Lung (tissue), 12 donors: Measurements from ENCODE around the gene PATJ. TPM values are rescaled to one million over a fixed set of nuclear protein-coding genes. Genes with fewer than 3 reads are reported as not detected.
"Not testable (repeated sequence)": the region's sequence is repeated elsewhere in the genome, so short reads cannot be mapped to it uniquely, and the experiment has no call there.

Experiments used
- ATAC-seq: fragments of 200-7000 bp; cut with Tn5 transposase; one replicate; pipeline ENCODE4 v1.9.1; 2020; ENCODE audit warnings: moderate number of reproducible peaks; ENCODE audit not compliant: insufficient read depth, low FRiP score
- DNase-seq, 3 donors: peaks; one replicate each; pipeline ENCODE4 v3.0.0-alpha.2; 2013 to 2017
- H3K27ac ChIP-seq, 2 donors: one replicate each; pipeline ENCODE4 v1.5.1; 2013; ENCODE audit warnings: mild to moderate bottlenecking in 2 of 2, moderate library complexity in 2 of 2, control low read depth in 1 of 2, inconsistent platforms in 1 of 2, low read depth in 1 of 2, low read length in 1 of 2
- H3K27me3 ChIP-seq, 3 donors: one replicate each; pipeline ENCODE4 v1.5.1; 2013; ENCODE audit warnings: low read length in 2 of 3; ENCODE audit not compliant: control insufficient read depth in 3 of 3, insufficient read depth in 3 of 3
- H3K36me3 ChIP-seq, 4 donors: one replicate each; pipeline ENCODE4 v1.5.1; 2013; ENCODE audit warnings: low read length in 4 of 4, mild to moderate bottlenecking in 1 of 4, moderate library complexity in 1 of 4; ENCODE audit not compliant: control insufficient read depth in 4 of 4, insufficient read depth in 4 of 4
- H3K4me1 ChIP-seq, 5 donors: one replicate each; pipeline ENCODE4 v1.5.1; 2013; ENCODE audit warnings: low read length in 5 of 5, mild to moderate bottlenecking in 2 of 5, moderate library complexity in 1 of 5; ENCODE audit not compliant: control insufficient read depth in 5 of 5, insufficient read depth in 5 of 5
- H3K4me3 ChIP-seq: one replicate; pipeline ENCODE4 v1.5.1; 2013; ENCODE audit warnings: mild to moderate bottlenecking, control low read depth, moderate library complexity
- H3K9ac ChIP-seq, 2 donors: one replicate each; pipeline ENCODE4 v1.5.1; 2013; ENCODE audit warnings: low read length in 2 of 2, control low read depth in 1 of 2; ENCODE audit not compliant: insufficient read depth in 1 of 2
- H3K9me3 ChIP-seq, 4 donors: one replicate each; pipeline ENCODE4 v1.5.1; 2013; ENCODE audit warnings: low read length in 3 of 4, mild to moderate bottlenecking in 1 of 4, moderate library complexity in 1 of 4; ENCODE audit not compliant: control insufficient read depth in 4 of 4, insufficient read depth in 3 of 4
- WGBS, 2 donors: extraction: QIAGEN DNeasy Blood & Tissue Kit; methylation state at CpG; one replicate each; pipeline ENCODE4 v1.1.7; 2013; 5-methylcytosine and 5-hydroxymethylcytosine counted together
- polyA plus RNA-seq, 2 donors: library from polyadenylated mRNA; stranded (reverse); fragments of 200-250 nt; gene quantifications; one replicate each; pipeline ENCODE4 v1.2.1, GENCODE V29; 2013
- total RNA-seq, 2 donors: library from RNA; depleted of rRNA in 1 of 2; stranded (reverse); fragments of >200 nt in 1 of 2; gene quantifications; one replicate each; pipeline ENCODE4 v1.2.1, GENCODE V29; 2014 to 2021
- TF ChIP-seq, protein P1 (sequence below): IDR thresholded peaks from 2 replicates; pipeline ENCODE4 v1.5.1; 2012; ENCODE audit warnings: mild to moderate bottlenecking; ENCODE audit errors: control extremely low read depth, extremely low read depth
- donor health status: control.
- donor health status: control.
- donor health status: Bipolar disorder and iron deficiency.
- donor health status: healthy.
- donor health status: DM: yes; HTN: yes; CAD: no.

The PATJ gene
- total and polyA plus RNA-seq, 4 donors: 5.3 to 115 (median 26.8) TPM

DNA sequence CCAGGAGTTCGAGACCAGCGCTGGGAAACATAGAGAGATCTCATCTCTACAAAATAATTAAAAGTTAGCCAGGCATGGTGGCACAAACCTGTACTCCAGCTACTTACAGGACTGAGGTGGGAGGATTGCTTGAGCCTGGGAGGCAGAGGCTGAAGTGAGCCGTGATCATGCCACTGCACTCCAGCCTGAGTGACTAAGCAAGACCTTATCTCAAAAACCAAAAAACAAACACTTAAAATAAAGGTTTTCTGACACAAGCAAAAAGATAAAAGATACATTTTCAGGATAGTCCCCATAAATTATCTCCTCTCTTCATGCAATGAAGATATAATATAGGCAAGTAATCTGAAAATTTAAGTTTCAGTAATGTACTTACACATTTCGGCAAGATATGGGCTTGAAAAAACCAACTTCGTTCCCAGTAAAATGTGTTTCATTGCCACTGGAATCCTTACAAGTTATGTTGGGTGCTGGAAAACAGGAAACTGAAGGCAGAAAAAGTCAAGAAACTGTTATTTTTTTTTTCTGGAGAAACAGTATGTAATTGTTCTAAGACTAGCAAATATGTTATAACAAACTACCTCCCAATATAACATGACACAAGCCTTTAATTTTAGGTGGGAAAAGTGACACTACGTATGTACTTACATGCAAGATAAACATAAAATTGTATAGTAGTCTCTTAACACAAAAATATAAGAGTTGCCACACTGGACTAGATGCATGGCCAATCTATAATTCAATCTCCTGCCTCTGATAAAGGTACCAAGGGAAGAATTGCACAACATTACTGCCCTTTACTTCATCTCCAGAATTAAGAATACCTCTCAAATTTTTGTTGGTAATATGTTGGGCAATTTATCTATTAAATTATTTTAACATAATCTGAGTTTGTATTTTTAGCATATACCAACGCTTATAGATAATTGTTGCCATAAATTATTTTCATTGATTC, 33.0 kb upstream of the PATJ start:
- H3K9me3 ChIP-seq: no peaks in the 10 kb centered on the region
- DNase-seq: peak in 1 of 3 donors; percentile 14
- 88 to 94% methylated on average over 7 of the region's 7 CpGs for WGBS, 2 donors
- H3K4me3 ChIP-seq: no peak overlapping the region
- peak; percentile 41 for ATAC-seq
- H3K27ac ChIP-seq: peak overlapping the region in 1 of 2 donors; percentile 14
- H3K4me1 ChIP-seq: no peaks in the 10 kb centered on the region
- no peaks in the 10 kb centered on the region for H3K27me3 ChIP-seq
- TF ChIP-seq, protein P1, sequence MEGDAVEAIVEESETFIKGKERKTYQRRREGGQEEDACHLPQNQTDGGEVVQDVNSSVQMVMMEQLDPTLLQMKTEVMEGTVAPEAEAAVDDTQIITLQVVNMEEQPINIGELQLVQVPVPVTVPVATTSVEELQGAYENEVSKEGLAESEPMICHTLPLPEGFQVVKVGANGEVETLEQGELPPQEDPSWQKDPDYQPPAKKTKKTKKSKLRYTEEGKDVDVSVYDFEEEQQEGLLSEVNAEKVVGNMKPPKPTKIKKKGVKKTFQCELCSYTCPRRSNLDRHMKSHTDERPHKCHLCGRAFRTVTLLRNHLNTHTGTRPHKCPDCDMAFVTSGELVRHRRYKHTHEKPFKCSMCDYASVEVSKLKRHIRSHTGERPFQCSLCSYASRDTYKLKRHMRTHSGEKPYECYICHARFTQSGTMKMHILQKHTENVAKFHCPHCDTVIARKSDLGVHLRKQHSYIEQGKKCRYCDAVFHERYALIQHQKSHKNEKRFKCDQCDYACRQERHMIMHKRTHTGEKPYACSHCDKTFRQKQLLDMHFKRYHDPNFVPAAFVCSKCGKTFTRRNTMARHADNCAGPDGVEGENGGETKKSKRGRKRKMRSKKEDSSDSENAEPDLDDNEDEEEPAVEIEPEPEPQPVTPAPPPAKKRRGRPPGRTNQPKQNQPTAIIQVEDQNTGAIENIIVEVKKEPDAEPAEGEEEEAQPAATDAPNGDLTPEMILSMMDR: no peak
- H3K9ac ChIP-seq: no peak overlapping the region
- H3K36me3 ChIP-seq: peaks cover 11 to 22% (median 15%) of the 10 kb centered on the region in 4 donors

DNA sequence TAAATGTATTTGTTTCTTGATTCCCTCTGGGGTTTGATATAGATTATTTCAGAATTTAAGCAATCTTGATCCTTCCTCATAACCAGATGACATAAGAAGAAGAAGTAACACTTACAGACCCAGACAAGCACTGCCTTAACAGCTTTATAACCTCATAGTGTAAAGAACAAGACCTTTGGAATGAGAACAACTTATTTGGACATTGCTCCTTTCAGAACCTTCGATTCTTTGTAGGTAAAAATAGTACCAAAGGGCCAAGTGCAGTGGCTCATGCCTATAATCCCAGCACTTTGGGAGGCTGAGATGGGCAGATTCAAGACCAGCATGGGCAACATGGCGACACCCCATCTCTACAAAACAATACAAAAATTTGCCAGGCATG, 32.4 kb upstream of the PATJ start:
- H3K27me3 ChIP-seq: no peaks in the 10 kb centered on the region
- no peaks in the 10 kb centered on the region for H3K9me3 ChIP-seq
- peaks cover 11 to 19% (median 15%) of the 10 kb centered on the region in 4 donors for H3K36me3 ChIP-seq
- TF ChIP-seq, protein P1: no peak
- no peak for ATAC-seq
- H3K27ac ChIP-seq: no peak overlapping the region
- WGBS, 2 donors: 87 to 95% methylated on average over 2 of the region's 2 CpGs
- no peak overlapping the region for H3K4me3 ChIP-seq
- H3K4me1 ChIP-seq: no peaks in the 10 kb centered on the region
- H3K9ac ChIP-seq: no peak overlapping the region
- DNase-seq: no peak

DNA sequence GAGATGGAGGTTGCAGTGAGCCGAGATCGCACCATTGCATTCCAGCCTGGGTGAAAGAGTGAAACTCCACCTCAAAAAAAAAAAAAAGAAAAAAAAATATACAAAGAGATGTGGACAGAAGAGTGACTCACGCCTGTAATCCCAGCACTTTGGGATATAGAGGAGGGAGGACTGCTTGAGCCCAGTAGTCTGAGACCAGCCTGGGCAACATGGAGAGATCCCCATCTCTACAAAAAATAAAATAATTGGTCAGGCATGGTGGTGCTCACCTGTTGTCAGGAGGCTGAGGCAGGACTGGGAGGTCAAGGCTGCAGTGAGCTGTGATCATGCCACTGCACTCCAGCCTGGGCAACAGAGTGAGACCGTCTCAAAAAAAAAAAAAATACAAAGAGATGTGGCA, 31.0 kb upstream of the PATJ start:
- ATAC-seq, H3K27ac ChIP-seq, H3K4me3 ChIP-seq, H3K9ac ChIP-seq, H3K4me1 ChIP-seq, H3K27me3 ChIP-seq, DNase-seq, H3K9me3 ChIP-seq: not testable (repeated sequence)
- WGBS, 2 donors: 93 to 98% methylated on average over 4 of the region's 4 CpGs
- peaks cover 10 to 14% (median 11%) of the 10 kb centered on the region in 4 donors for H3K36me3 ChIP-seq

DNA sequence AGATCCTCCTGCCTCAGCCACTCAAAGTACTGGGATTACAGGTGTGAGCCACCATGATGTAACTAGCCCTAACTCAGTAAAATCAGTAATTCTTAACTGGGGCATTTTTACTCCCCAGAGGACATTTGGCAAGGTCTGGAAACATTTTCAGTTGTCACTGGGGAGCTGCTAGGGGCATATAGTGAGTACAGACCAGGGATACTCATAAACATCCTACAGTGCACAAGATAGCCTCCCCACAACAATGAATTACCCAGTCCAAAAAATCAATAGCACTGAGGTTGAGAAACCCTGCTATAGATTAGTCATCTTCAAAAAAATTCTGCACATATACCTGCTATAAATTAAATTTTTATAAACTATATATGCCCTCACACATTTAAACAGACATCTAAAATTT, 30.3 kb upstream of the PATJ start:
- Histone ChIP-seq H3K4me3 (no peak overlapping the region), H3K36me3 (peaks cover 10 to 12% (median 11%) of the 10 kb centered on the region in 4 donors), H3K4me1 (no peaks in the 10 kb centered on the region), H3K9ac (no peak overlapping the region), H3K9me3 (no peaks in the 10 kb centered on the region), H3K27me3 (no peaks in the 10 kb centered on the region), H3K27ac (no peak overlapping the region)
- ATAC-seq (no peak), DNase-seq (no peak)
- TF ChIP-seq, protein P1: no peak

DNA sequence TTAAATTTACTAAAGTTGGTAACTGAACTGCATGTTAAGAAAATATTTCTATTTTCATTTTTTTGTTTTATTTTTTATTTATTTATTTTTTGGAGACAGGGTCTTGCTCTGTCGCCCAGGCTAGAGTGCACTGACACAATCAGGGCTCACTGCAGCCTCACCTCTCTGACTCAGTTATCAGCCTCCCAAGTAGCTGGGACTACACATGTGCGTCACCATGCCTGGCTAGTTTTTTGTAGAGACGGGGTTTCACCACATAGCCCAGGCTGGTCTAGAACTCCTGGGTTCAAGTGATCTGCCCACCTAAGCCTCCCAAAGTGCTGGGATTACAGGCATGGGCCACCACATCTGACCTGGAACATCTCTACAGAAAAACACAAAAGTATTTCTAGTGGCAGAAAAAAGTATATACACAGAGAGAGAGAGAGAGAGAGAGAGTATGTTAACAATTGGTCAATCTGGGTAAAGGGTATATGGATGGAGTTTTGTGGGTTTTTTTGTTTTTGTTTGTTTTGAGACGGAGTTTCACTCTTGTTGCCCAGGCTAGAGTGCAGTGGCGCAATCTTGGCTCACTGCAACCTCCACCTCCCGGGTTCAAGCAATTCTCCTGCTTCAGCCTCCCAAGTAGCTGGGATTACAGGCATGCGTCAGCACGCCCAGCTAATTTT, 23.1 kb upstream of the PATJ start:
- not testable (repeated sequence) for H3K27me3 ChIP-seq, H3K4me3 ChIP-seq, DNase-seq, H3K9me3 ChIP-seq, ATAC-seq, H3K27ac ChIP-seq, H3K9ac ChIP-seq, H3K4me1 ChIP-seq
- 89 to 93% methylated on average over 8 of the region's 8 CpGs for WGBS, 2 donors
- H3K36me3 ChIP-seq: peaks cover 0 to 10% (median 3%) of the 10 kb centered on the region in 4 donors
